ENCODE results near the gene TCEAL9. TPM values are rescaled to one million over a fixed set of nuclear protein-coding genes. Genes with fewer than 3 reads are reported as not detected.

Gene TCEAL9
- total and polyA plus RNA-seq, 4 donors, result 7.7 to 22.8 (median 13.3) TPM

DNA sequence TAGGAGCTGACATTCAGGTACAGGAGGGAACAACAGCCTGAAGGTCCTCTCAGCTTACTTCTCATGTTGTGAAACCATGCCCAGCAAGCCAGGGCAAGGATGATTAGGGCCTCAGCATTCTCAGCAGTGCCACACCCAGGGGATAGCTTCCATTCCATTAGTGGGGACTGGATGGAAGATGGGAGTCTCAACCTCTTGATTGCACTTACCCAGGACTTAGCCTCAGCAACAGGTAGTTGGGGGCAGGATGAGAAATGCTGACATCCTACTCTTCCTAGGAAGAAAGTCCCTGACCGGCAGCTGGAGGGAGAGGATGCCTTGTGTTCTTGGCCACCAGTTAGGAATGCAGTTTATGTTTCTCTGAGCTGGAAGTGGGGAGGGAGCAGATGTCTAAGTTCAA is 11.2 kb downstream of the TCEAL9 start:
- Histone ChIP-seq H3K36me3 (ENCODE audit: control insufficient read depth in 4 of 4, insufficient read depth in 3 of 4, low read depth in 1 of 4, low read length in 3 of 4) (no peaks in the 10 kb centered on the region), H3K27ac (ENCODE audit: low read depth in 1 of 2, low read length in 2 of 2) (no peak overlapping the region), H3K27me3 (ENCODE audit: control insufficient read depth in 4 of 4, insufficient read depth in 4 of 4, low read length in 3 of 4) (no peaks in the 10 kb centered on the region), H3K4me3 (ENCODE audit: low read depth in 1 of 3, low read length in 3 of 3) (no peak overlapping the region), H3K9me3 (ENCODE audit: control insufficient read depth in 4 of 4, low read length in 3 of 4) (no peaks in the 10 kb centered on the region), H3K9ac (ENCODE audit: low read depth in 1 of 2, low read length in 2 of 2) (no peak overlapping the region), H3K4me1 (ENCODE audit: control insufficient read depth in 4 of 4, insufficient read depth in 4 of 4, low read length in 3 of 4) (no peaks in the 10 kb centered on the region)
- TF ChIP-seq, protein P1, sequence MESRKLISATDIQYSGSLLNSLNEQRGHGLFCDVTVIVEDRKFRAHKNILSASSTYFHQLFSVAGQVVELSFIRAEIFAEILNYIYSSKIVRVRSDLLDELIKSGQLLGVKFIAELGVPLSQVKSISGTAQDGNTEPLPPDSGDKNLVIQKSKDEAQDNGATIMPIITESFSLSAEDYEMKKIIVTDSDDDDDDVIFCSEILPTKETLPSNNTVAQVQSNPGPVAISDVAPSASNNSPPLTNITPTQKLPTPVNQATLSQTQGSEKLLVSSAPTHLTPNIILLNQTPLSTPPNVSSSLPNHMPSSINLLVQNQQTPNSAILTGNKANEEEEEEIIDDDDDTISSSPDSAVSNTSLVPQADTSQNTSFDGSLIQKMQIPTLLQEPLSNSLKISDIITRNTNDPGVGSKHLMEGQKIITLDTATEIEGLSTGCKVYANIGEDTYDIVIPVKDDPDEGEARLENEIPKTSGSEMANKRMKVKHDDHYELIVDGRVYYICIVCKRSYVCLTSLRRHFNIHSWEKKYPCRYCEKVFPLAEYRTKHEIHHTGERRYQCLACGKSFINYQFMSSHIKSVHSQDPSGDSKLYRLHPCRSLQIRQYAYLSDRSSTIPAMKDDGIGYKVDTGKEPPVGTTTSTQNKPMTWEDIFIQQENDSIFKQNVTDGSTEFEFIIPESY (IDR thresholded peaks at IDR 0.05), result no peak
- no peak for TF ChIP-seq RXRA (IDR thresholded peaks at IDR 0.05)
- 79% methylated on average over 1 of the region's 1 CpG for WGBS
- DNase-seq (ENCODE audit: low spot score), result no peak

DNA sequence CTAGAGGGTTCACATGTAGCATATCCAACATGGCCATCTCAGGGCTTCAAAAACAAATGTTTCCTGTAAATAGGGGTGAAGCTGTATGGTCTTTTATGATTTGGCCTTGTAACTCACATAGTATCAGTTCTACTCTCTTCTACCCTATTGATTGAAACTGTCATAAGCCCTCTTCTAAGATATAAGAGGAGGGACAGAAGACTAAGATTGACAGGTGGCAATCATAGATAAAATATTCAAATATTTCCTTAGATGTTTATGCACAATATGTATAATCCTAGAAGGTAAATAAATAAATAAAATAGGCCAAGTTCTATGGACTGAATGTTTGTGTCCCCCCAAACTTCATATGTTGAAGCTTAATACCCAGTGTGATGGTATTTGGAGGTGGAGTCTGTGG is 13.2 kb downstream of the TCEAL9 start:
- Histone ChIP-seq H3K9me3 (ENCODE audit: control insufficient read depth in 4 of 4, low read length in 3 of 4) (no peaks in the 10 kb centered on the region), H3K4me3 (ENCODE audit: low read depth in 1 of 3, low read length in 3 of 3) (no peak overlapping the region), H3K4me1 (ENCODE audit: control insufficient read depth in 4 of 4, insufficient read depth in 4 of 4, low read length in 3 of 4) (no peaks in the 10 kb centered on the region), H3K27me3 (ENCODE audit: control insufficient read depth in 4 of 4, insufficient read depth in 4 of 4, low read length in 3 of 4) (no peaks in the 10 kb centered on the region), H3K27ac (ENCODE audit: low read depth in 1 of 2, low read length in 2 of 2) (no peak overlapping the region), H3K9ac (ENCODE audit: low read depth in 1 of 2, low read length in 2 of 2) (no peak overlapping the region), H3K36me3 (ENCODE audit: control insufficient read depth in 4 of 4, insufficient read depth in 3 of 4, low read depth in 1 of 4, low read length in 3 of 4) (no peaks in the 10 kb centered on the region)
- no peak for DNase-seq (ENCODE audit: low spot score)
- TF ChIP-seq, protein P2, sequence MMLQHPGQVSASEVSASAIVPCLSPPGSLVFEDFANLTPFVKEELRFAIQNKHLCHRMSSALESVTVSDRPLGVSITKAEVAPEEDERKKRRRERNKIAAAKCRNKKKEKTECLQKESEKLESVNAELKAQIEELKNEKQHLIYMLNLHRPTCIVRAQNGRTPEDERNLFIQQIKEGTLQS (IDR thresholded peaks at IDR 0.05), result no peak
- TF ChIP-seq TAF1 (conservative IDR thresholded peaks at IDR 0.05) (no peak), NR2F2 (IDR thresholded peaks at IDR 0.05) (no peak), SP1 (IDR thresholded peaks at IDR 0.05) (no peak), HNF4G (IDR thresholded peaks at IDR 0.05) (no peak), GABPA (IDR thresholded peaks at IDR 0.05 in 1 of 2, conservative IDR thresholded peaks at IDR 0.05 in 1 of 2) (no peak), HNF4A (conservative IDR thresholded peaks at IDR 0.05) (no peak), FOXA1 (IDR thresholded peaks at IDR 0.05) (no peak), EGR1 (IDR thresholded peaks at IDR 0.05; ENCODE audit: low read depth in 2 of 2) (no peak)
- TF ChIP-seq, protein P3, sequence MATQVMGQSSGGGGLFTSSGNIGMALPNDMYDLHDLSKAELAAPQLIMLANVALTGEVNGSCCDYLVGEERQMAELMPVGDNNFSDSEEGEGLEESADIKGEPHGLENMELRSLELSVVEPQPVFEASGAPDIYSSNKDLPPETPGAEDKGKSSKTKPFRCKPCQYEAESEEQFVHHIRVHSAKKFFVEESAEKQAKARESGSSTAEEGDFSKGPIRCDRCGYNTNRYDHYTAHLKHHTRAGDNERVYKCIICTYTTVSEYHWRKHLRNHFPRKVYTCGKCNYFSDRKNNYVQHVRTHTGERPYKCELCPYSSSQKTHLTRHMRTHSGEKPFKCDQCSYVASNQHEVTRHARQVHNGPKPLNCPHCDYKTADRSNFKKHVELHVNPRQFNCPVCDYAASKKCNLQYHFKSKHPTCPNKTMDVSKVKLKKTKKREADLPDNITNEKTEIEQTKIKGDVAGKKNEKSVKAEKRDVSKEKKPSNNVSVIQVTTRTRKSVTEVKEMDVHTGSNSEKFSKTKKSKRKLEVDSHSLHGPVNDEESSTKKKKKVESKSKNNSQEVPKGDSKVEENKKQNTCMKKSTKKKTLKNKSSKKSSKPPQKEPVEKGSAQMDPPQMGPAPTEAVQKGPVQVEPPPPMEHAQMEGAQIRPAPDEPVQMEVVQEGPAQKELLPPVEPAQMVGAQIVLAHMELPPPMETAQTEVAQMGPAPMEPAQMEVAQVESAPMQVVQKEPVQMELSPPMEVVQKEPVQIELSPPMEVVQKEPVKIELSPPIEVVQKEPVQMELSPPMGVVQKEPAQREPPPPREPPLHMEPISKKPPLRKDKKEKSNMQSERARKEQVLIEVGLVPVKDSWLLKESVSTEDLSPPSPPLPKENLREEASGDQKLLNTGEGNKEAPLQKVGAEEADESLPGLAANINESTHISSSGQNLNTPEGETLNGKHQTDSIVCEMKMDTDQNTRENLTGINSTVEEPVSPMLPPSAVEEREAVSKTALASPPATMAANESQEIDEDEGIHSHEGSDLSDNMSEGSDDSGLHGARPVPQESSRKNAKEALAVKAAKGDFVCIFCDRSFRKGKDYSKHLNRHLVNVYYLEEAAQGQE (IDR thresholded peaks at IDR 0.05), result no peak

DNA sequence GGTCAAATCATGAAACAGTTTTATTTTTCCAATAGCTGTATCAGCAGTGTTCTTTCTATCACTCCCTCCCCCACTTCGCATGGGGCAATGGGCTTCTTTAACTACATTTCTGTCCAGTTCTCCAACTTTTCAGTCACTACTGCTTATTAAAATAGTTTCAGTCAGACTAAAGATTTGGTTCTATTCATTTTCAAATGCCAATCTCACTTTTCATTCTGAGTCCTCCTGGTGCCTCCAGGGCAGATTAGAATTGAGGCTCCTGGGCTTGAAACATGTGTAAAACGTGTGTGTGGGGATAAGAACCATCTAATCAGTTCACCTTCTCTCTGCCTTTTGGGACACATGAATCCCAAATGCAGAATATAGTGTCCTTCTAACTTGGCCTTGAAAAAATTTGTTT is 16.6 kb downstream of the TCEAL9 start:
- Histone ChIP-seq H3K27me3 (ENCODE audit: control insufficient read depth in 4 of 4, insufficient read depth in 4 of 4, low read length in 3 of 4) (peaks cover 0 to 2% (median 0%) of the 10 kb centered on the region in 4 donors), H3K4me3 (ENCODE audit: low read depth in 1 of 3, low read length in 3 of 3) (no peak overlapping the region), H3K9me3 (ENCODE audit: control insufficient read depth in 4 of 4, low read length in 3 of 4) (no peaks in the 10 kb centered on the region), H3K36me3 (ENCODE audit: control insufficient read depth in 4 of 4, insufficient read depth in 3 of 4, low read depth in 1 of 4, low read length in 3 of 4) (no peaks in the 10 kb centered on the region), H3K9ac (ENCODE audit: low read depth in 1 of 2, low read length in 2 of 2) (no peak overlapping the region), H3K27ac (ENCODE audit: low read depth in 1 of 2, low read length in 2 of 2) (no peak overlapping the region), H3K4me1 (ENCODE audit: control insufficient read depth in 4 of 4, insufficient read depth in 4 of 4, low read length in 3 of 4) (peaks cover 0 to 4% (median 0%) of the 10 kb centered on the region in 4 donors)
- 73% methylated on average over 2 of the region's 2 CpGs for WGBS
- DNase-seq (ENCODE audit: low spot score), result no peak
- TF ChIP-seq JUND (IDR thresholded peaks at IDR 0.05), result no peak
- TF ChIP-seq FOXA2 (IDR thresholded peaks at IDR 0.05), result no peak
- no peak for TF ChIP-seq GABPA (IDR thresholded peaks at IDR 0.05 in 1 of 2, conservative IDR thresholded peaks at IDR 0.05 in 1 of 2)
- no peak for TF ChIP-seq RXRA (IDR thresholded peaks at IDR 0.05)
- TF ChIP-seq, protein P2 (IDR thresholded peaks at IDR 0.05), result no peak
- TF ChIP-seq, protein P3 (IDR thresholded peaks at IDR 0.05), result no peak
- TF ChIP-seq, protein P1 (IDR thresholded peaks at IDR 0.05), result no peak
- no peak for TF ChIP-seq YY1 (IDR thresholded peaks at IDR 0.05)

All from liver (tissue), 9 donors.